Ectodermal cell (in vitro differentiated cells): ENCODE measurements around the gene CD81.

ENCODE experiments used
- H3K27ac ChIP-seq: 2 replicates; pipeline ENCODE4 v1.7.0; 2013; ENCODE audit warnings: mild to moderate bottlenecking, low read depth, low read length; ENCODE audit not compliant: insufficient read depth, poor library complexity, severe bottlenecking
- H3K27me3 ChIP-seq: 2 replicates; pipeline ENCODE4 v1.7.0; 2013; ENCODE audit warnings: mild to moderate bottlenecking, low read length; ENCODE audit not compliant: insufficient read depth, control insufficient read depth, poor library complexity, severe bottlenecking
- H3K36me3 ChIP-seq: one replicate; pipeline ENCODE4 v1.7.0; 2013; ENCODE audit warnings: low read length; ENCODE audit not compliant: control insufficient read depth, insufficient read depth
- H3K4me1 ChIP-seq: one replicate; pipeline ENCODE4 v1.7.0; 2013; ENCODE audit warnings: low read length; ENCODE audit not compliant: control insufficient read depth, insufficient read depth
- H3K4me3 ChIP-seq: 2 replicates; pipeline ENCODE4 v1.7.0; 2013; ENCODE audit warnings: low read depth, low read length, control low read depth; ENCODE audit not compliant: insufficient read depth
- H3K9me3 ChIP-seq: 2 replicates; pipeline ENCODE4 v1.7.0; 2013; ENCODE audit warnings: mild to moderate bottlenecking, low read length, moderate library complexity; ENCODE audit not compliant: control insufficient read depth
- WGBS, 2 experiments: methylation state at CpG; one replicate each; pipeline ENCODE4 v1.1.7; 2013; ENCODE audit warnings: missing lambda C conversion rate in 2 of 2; 5-methylcytosine and 5-hydroxymethylcytosine counted together

CD81 gene

GRCh38 chr11:2421226-2421994 is 44.3 kb downstream of the CD81 start:
- H3K27ac ChIP-seq = no peak overlapping the region
- H3K36me3 ChIP-seq = no peaks in the 10 kb centered on the region
- no peaks in the 10 kb centered on the region for H3K4me1 ChIP-seq
- 88 to 93% methylated on average over 19 of the region's 19 CpGs for WGBS, 2 experiments
- no peaks in the 10 kb centered on the region for H3K9me3 ChIP-seq
- H3K4me3 ChIP-seq = no peak overlapping the region
- no peaks in the 10 kb centered on the region for H3K27me3 ChIP-seq

- WGBS, 2 experiments = 93 to 94% methylated on average over 17 of the region's 17 CpGs
- no peaks in the 10 kb centered on the region for H3K36me3 ChIP-seq
- no peak overlapping the region for H3K4me3 ChIP-seq
- H3K27ac ChIP-seq = no peak overlapping the region
- H3K4me1 ChIP-seq = no peaks in the 10 kb centered on the region
- no peaks in the 10 kb centered on the region for H3K9me3 ChIP-seq
- no peaks in the 10 kb centered on the region for H3K27me3 ChIP-seq
Observed at GRCh38 chr11:2421996-2422395, 44.9 kb downstream of the CD81 start.

GRCh38 chr11:2422461-2423156 is 45.5 kb downstream of the CD81 start:
- no peaks in the 10 kb centered on the region for H3K27me3 ChIP-seq
- no peaks in the 10 kb centered on the region for H3K36me3 ChIP-seq
- H3K4me3 ChIP-seq = no peak overlapping the region
- no peaks in the 10 kb centered on the region for H3K4me1 ChIP-seq
- WGBS, 2 experiments = 89 to 91% methylated on average over 14 of the region's 14 CpGs
- no peaks in the 10 kb centered on the region for H3K9me3 ChIP-seq
- no peak overlapping the region for H3K27ac ChIP-seq

- Histone ChIP-seq H3K4me1 (no peaks in the 10 kb centered on the region), H3K27ac (no peak overlapping the region), H3K9me3 (no peaks in the 10 kb centered on the region), H3K27me3 (no peaks in the 10 kb centered on the region), H3K36me3 (no peaks in the 10 kb centered on the region), H3K4me3 (no peak overlapping the region)
- 89 to 91% methylated on average over 26 of the region's 26 CpGs for WGBS, 2 experiments
Observed at GRCh38 chr11:2423157-2424025, 46.3 kb downstream of the CD81 start.

- no peaks in the 10 kb centered on the region for H3K36me3 ChIP-seq
- no peaks in the 10 kb centered on the region for H3K4me1 ChIP-seq
- H3K27me3 ChIP-seq = no peaks in the 10 kb centered on the region
- H3K9me3 ChIP-seq = no peaks in the 10 kb centered on the region
- H3K27ac ChIP-seq = no peak overlapping the region
- 90% methylated on average over 28 of the region's 28 CpGs for WGBS, 2 experiments
- no peak overlapping the region for H3K4me3 ChIP-seq
Observed at GRCh38 chr11:2424811-2425495, 47.8 kb downstream of the CD81 start.

GRCh38 chr11:2425506-2425905 is 48.4 kb downstream of the CD81 start:
- Histone ChIP-seq H3K27ac (no peak overlapping the region), H3K9me3 (no peaks in the 10 kb centered on the region), H3K27me3 (no peaks in the 10 kb centered on the region), H3K4me3 (no peak overlapping the region), H3K4me1 (no peaks in the 10 kb centered on the region), H3K36me3 (no peaks in the 10 kb centered on the region)
- WGBS, 2 experiments = 87 to 88% methylated on average over 8 of the region's 8 CpGs

GRCh38 chr11:2426221-2426620 is 49.1 kb downstream of the CD81 start:
- Histone ChIP-seq H3K4me3 (no peak overlapping the region), H3K27me3 (no peaks in the 10 kb centered on the region), H3K9me3 (no peaks in the 10 kb centered on the region), H3K4me1 (no peaks in the 10 kb centered on the region), H3K27ac (no peak overlapping the region), H3K36me3 (no peaks in the 10 kb centered on the region)
- WGBS, 2 experiments = 92 to 93% methylated on average over 13 of the region's 13 CpGs

- Histone ChIP-seq H3K4me1 (no peaks in the 10 kb centered on the region), H3K9me3 (no peaks in the 10 kb centered on the region), H3K36me3 (no peaks in the 10 kb centered on the region), H3K27me3 (no peaks in the 10 kb centered on the region), H3K4me3 (no peak overlapping the region), H3K27ac (no peak overlapping the region)
- WGBS, 2 experiments = 88 to 91% methylated on average over 14 of the region's 14 CpGs
Observed at GRCh38 chr11:2426826-2427521, 49.9 kb downstream of the CD81 start.

- Histone ChIP-seq H3K27ac (no peak overlapping the region), H3K27me3 (no peaks in the 10 kb centered on the region), H3K4me3 (no peak overlapping the region), H3K36me3 (no peaks in the 10 kb centered on the region), H3K4me1 (no peaks in the 10 kb centered on the region), H3K9me3 (no peaks in the 10 kb centered on the region)
- 75 to 80% methylated on average over 12 of the region's 12 CpGs for WGBS, 2 experiments
Observed at GRCh38 chr11:2427721-2428321, 50.7 kb downstream of the CD81 start.
